Lower lobe of right lung (tissue), 2 donors: ENCODE results near the gene FKBP10. TPM values are rescaled to one million over a fixed set of nuclear protein-coding genes. Genes with fewer than 3 reads are reported as not detected.
"Not testable (repeated sequence)": the region's sequence is repeated elsewhere in the genome, so short reads cannot be mapped to it uniquely, and the experiment has no call there.

Source experiments
- ATAC-seq, 2 donors: fragments of 200-7000 bp; cut with Tn5 transposase; one replicate each; pipeline ENCODE4 v1.9.1; 2020 to 2022; ENCODE audit warnings: mild to moderate bottlenecking in 2 of 2, moderate library complexity in 2 of 2
- DNase-seq: peaks from one replicate; pipeline ENCODE4 v3.0.0-alpha.2; 2020
- H3K27ac ChIP-seq: fragments of 200-600 bp; one replicate; pipeline ENCODE4 v1.8.0; 2022
- H3K27me3 ChIP-seq: fragments of 200-600 bp; one replicate; pipeline ENCODE4 v1.8.0; 2022; ENCODE audit warnings: low read depth
- H3K36me3 ChIP-seq: fragments of 200-600 bp; one replicate; pipeline ENCODE4 v1.8.0; 2022; ENCODE audit warnings: mild to moderate bottlenecking
- H3K4me1 ChIP-seq: fragments of 200-600 bp; one replicate; pipeline ENCODE4 v1.8.0; 2022
- H3K4me3 ChIP-seq: fragments of 200-600 bp; one replicate; pipeline ENCODE4 v1.8.0; 2022; ENCODE audit warnings: mild to moderate bottlenecking
- H3K9me3 ChIP-seq: fragments of 200-600 bp; one replicate; pipeline ENCODE4 v1.8.0; 2022
- CTCF ChIP-seq: fragments of 200-600 bp; IDR thresholded peaks from one replicate; pipeline ENCODE4 v1.8.0; 2022; ENCODE audit warnings: antibody characterized with exemption, mild to moderate bottlenecking
- intact Hi-C: fragments of 100-400 bp; cut with DNase I; formaldehyde crosslinking; loops from one replicate; pipeline ENCODE4 v1.11.0; 2022
- total RNA-seq: library from RNA; stranded (reverse); fragmentation: NEBNext Ultra II Directional; extraction: Animal tissue kit (Norgen Biotek cat#: 25700); gene quantifications from one replicate; pipeline ENCODE4 v1.2.1, GENCODE V29; 2021
- donor health status: DM: no; HTN: yes; CAD: no; lungs with severe emphysema.

The FKBP10 gene
- total RNA-seq, 1 donor from 2014 or later: 27.4 TPM

- TF ChIP-seq CTCF: no peak
- no peaks in the 10 kb centered on the region for H3K9me3 ChIP-seq
- intact Hi-C loops: no loop called here
These were observed 9.7 kb downstream of the FKBP10 start for GRCh38 chr17:41822216-41823140.

DNA sequence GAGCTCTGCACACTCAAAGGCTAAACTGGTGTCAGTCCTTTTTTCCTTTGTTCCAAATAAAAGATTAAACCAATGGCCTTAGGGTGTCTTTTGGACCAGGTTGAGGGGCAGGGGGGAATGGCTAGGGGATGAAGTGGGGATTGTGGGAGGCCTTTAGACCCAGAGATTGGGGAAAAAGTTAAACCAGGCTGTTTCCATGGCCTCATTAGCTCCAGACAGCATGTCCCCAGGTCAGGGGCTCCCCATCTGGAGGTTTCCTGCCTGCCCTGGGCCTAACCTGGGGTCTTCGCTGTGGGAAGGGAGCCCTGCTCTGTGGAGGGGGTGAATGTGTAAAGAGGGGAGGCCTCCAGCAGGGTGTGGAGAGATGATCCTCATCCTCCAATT, 10.3 kb downstream of the FKBP10 start:
- H3K27me3 ChIP-seq: no peaks in the 10 kb centered on the region
- H3K9me3 ChIP-seq: no peaks in the 10 kb centered on the region
- no peaks in the 10 kb centered on the region for H3K4me1 ChIP-seq
- ATAC-seq (no peak), DNase-seq (no peak)
- no peak overlapping the region for H3K4me3 ChIP-seq
- intact Hi-C loops: no loop called here
- no peak for TF ChIP-seq CTCF
- no peak overlapping the region for H3K27ac ChIP-seq
- peaks cover 36% of the 10 kb centered on the region for H3K36me3 ChIP-seq

More at GRCh38 chr17:41822216-41823140, 9.7 kb downstream of the FKBP10 start:
- DNase-seq (no peak), ATAC-seq (no peak)
- Histone ChIP-seq H3K27me3 (no peaks in the 10 kb centered on the region), H3K27ac (no peak overlapping the region), H3K4me1 (no peaks in the 10 kb centered on the region), H3K36me3 (peaks cover 29% of the 10 kb centered on the region), H3K4me3 (no peak overlapping the region)

DNA sequence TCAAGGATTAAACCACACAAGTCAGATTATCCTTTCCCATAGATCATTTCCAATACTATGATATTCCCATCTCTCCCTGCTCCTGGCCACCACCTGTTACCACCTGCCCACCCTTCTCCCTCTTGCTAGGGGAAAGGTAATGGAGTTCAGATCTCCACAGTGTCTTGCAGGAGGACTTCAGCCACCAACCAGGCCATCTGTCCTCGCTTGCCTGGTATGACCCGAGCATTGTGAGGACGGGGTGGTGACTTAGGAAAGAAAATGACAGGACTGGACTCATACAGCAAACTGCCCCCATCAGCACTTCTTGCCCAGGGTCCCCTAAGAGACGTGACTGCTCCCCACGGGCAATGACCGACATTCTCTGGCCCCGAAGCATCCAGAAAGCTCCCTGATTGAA, 10.8 kb downstream of the FKBP10 start:
- intact Hi-C loops: no loop called here
- Histone ChIP-seq H3K27me3 (no peaks in the 10 kb centered on the region), H3K36me3 (peaks cover 39% of the 10 kb centered on the region), H3K9me3 (no peaks in the 10 kb centered on the region), H3K27ac (no peak overlapping the region), H3K4me1 (no peaks in the 10 kb centered on the region), H3K4me3 (no peak overlapping the region)
- TF ChIP-seq CTCF: no peak
- no peak for DNase-seq
- ATAC-seq: no peak

DNA sequence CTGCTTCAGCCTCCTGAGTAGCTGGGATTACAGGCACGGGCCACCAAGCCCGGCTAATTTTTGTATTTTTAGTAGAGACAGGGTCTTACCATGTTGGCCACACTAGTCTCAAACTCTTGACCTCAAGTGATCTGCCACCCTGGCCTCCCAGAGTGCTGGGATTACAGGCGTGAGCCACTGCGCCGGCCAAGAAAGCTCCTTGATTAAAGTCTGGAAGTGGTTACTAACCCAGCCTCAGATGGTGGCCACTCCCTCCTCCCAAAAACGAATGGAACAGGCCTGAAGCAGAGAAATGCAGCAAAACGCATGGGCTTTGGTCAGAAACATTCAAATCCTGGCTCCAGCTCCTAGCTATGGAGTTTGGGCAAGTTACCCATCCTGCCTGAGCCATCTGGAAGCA, 11.3 kb downstream of the FKBP10 start:
- Histone ChIP-seq H3K4me3 (no peak overlapping the region), H3K9me3 (no peaks in the 10 kb centered on the region), H3K27me3 (no peaks in the 10 kb centered on the region), H3K4me1 (no peaks in the 10 kb centered on the region), H3K36me3 (peaks cover 44% of the 10 kb centered on the region), H3K27ac (no peak overlapping the region)
- intact Hi-C loops: no loop called here
- DNase-seq (no peak), ATAC-seq (no peak)
- TF ChIP-seq CTCF: no peak

DNA sequence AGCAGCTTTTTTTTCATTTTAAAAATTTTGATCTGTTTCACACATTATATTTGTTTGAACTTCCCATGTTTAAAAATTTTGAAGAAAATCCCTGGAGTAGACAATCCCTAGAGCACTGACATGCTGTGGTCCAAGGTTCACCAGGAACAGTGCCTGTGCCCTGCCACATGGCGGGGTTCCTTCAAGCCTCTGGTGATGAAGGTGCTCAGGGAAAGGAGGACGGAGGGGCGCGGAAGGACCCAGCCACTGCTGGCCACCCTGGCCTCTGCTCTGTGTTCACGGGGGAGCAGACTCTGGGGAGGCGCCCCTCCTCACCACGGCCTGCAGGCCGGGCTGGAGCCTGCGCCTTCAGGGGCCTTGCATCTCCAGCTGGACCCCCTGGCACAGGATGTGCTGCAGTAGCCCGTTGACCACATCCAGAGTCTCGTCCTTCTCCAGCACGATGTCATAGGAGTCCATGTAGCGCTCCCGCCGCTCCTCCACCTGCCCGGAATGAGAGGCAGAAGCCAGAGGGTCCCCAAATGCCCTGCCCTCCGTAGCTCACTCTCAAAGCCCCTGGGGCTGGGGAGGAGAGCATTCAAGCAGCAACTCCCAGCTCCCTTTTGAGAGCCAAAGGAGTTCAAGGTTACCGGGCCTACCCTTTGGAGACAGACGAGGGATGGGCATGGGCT, 12.5 kb downstream of the FKBP10 start:
- Histone ChIP-seq H3K4me1 (no peaks in the 10 kb centered on the region), H3K36me3 (peaks cover 55% of the 10 kb centered on the region), H3K9me3 (no peaks in the 10 kb centered on the region), H3K4me3 (no peak overlapping the region), H3K27me3 (no peaks in the 10 kb centered on the region), H3K27ac (no peak overlapping the region)
- DNase-seq (peak; percentile 20), ATAC-seq (peak in 1 of 2 donors; percentile 15)
- intact Hi-C loops: no loop called here
- no peak for TF ChIP-seq CTCF

DNA sequence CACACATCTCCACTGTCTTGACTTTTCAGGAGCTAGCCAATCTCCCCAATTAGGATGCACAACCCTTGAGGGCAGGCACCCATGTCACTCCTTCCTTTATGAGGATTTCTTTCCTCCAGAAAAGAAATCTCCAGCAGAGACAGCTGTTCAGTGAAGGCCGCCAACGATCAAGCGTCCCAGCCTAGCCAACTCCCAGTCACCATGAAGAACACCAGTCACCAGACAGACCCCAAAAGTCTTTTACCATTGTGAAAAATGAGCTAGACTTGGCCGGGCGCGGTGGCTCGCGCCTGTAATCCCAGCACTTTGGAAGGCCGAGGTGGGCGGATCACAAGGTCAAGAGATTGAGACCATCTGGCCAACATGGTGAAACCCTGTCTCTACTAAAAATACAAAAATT, 17.2 kb downstream of the FKBP10 start:
- DNase-seq, intact Hi-C loops, H3K4me3 ChIP-seq, ATAC-seq, H3K27me3 ChIP-seq, H3K4me1 ChIP-seq, H3K27ac ChIP-seq, H3K9me3 ChIP-seq: not testable (repeated sequence)
- peaks cover 68% of the 10 kb centered on the region for H3K36me3 ChIP-seq
